NCI-H345 (cell line): Measurements from ENCODE around the gene ZIC4.

Experiments used
- DNase-seq: peaks from one replicate; lab custom pipeline; 2025; lab: John Stamatoyannopoulos, UW

Gene ZIC4

DNA sequence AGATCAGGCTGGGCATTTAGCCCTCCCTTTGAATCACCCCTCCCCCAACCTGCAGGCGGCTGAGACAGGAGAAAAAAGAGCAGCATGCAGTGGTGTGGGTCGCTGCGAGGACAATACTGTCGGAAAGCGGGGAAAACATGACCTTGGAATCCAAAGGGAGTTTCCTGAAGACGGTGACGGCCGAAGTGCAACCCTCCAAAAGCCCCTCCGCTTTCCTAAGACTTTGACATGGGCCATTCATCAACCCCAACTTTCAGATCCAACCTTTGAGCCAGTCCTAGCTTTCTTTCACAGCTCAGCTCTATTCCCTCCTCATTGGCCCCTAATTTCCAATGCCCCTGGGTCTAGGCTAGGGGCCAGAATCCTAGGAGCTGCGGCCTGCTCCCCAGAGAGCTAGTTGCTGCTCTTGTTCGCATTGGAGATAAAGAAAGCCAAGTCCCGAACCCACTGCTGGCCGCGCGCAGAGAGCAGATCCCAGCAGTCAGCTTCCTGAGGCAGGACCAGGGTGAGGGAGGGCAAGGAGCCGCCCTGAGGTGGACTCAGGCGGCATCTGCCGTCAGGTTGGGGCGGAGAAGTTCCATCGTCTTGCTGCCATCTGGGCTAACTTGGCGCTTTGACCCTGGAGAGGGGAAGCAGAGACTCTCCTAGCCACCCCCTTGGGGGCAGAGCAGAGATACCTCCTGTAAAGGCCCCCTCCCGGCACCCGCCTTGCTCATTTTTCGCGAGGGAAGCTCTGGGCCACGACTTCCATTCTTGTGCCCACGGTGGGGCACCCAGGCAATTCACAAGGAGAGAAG, 914 bp downstream of the ZIC4 start:
- DNase-seq, result no peak

DNA sequence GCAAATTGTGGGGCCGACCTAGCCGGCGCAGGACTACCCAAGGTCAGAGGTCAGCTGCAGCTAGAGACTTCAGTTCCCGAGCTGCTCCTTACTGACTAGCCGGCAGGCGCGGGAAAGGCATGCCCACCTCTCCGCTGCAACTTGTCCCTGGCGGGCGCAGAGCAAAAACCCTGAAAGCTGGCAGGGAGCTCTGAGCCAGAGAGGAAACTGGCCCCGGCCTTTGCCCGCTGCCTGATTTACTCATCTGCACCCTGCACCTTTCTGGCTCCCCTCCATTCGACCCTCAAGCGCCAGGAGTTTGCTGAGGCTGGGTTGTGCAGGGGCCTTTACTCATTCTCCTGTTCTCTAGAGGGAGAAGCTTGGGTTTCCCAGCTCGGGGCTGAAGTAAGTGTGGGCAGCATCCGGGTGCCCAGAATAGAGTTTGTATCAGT, 1.5 kb downstream of the ZIC4 start:
- no peak for DNase-seq

DNA sequence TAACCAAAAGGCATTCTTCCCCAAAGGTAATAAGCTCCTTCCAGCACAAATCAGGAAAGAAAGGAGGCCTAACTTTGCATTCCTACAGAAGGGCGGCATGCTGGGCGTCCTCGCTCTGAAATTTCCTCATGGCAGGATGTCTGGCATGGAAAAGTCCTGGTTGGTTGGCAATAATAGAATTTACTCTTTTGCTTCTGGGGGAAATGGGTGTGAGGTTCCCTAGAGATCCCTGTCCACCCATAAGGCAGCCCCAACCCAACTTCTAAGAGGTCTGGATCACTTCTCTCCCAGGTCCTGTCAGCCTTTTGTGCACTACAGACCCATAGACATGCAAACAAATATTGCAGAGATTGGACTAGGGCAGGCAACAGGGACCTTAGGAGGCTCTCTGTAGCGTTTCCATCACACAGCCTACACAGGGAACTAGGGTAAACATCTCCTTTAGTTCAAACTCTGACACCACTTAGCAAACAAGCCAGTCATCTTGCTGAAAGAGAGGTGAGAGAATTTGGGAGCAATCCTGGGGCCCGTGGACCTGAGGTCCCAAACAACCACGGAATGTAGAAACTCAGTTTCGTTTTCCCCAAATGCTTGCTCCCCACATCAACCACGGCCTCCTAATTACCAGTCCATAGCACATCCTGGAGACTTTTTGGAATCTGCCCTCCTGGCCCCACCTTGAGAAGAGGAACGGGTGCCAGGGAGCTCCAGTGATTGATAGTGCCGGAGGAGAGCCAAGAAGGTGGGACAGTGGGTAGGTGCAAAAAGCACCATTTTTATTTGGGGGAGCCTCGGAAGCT, 2.1 kb downstream of the ZIC4 start:
- DNase-seq, result no peak

DNA sequence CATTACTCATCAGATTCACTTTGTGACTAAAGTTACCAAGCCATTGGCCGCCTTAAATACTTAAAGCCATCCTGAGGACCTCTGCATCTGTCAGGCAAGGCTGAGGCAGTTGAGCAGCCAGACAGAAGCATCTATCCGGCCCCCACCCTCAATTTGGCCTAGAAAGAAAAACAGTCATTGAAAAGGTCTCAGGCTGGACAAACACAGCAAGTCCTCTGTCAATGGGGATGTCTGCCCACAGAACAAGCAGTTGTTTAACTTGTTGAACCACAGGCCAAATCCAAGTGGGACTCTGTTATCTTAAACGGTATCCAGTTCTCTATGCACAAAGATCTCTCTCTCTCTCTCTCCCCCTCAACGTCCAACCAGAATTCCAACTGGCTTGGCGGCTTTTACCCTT, 2.8 kb downstream of the ZIC4 start:
- no peak for DNase-seq

DNA sequence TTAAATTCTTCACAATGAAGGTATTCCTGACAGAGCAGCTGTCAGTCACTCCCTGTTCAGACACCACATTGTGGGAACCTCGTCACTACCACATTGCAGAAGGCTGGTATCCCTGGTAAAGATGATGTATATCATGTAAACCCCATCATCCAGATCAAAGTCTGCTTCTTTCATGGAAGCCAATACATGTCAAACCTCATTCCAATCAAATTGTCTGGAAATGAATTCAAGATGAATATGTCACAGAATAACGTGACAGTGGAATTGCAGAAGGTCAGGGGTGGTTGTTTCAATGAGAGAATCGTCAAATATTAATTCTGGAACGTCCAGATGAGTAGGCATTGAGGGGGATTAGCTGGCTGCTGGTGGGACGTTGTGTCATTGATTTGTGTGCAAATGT, 4.2 kb downstream of the ZIC4 start:
- DNase-seq, result no peak

DNA sequence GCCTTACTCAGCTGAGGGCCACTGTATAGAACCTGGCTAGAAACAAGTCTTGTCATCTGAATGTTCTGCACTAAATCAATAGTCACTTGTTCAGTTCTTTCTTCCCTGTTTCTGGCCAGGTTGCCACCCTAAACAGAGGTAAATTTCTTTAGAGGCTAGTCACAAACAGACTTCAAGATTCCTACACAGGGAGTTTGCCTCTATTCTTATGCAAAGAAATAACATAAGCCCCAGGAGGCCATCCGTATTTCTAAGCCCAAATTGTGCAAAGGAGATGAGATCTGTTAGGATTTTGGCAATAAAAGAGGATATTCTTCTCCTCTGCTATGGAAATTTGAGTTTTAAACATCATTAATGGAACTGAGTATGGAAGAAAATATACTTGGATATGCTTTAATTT, 4.9 kb downstream of the ZIC4 start:
- no peak for DNase-seq

DNA sequence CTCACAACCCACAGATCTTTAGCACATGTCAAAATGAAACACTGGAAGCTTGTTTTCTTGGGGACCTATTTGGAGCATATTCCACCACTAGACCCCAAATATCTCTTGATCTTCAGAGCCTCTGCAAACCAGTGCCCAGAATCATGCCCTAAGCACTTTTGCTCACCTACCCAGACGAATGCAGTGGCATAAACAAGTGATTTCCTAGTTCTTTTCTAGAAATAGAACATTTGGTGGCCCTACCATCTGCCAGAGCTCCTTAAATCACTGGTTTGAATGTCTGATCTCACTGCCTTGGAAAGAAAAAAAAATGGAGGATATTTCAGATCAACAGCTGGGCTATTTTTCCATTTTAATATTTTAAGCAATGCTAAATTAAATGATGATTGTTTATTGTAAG, 5.3 kb downstream of the ZIC4 start:
- no peak for DNase-seq

DNA sequence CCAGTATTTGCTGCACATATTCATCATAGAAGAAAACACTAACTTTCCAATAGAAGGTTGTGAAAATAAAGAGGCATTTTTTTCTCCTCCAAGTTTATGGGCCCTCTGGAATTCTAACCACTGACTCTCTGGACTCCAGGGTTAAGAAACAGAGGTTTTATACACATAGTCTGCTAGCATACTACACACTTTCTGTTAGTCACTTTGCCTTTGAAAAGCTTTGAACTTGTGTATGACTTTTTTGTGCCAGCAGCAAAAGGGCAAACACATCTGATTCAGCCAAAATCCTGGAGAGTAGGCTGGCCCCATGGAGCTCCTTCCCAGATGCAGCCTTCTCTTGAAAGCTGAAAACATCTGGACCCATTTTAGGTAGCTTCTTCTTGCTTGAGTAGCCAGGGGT, 6.2 kb downstream of the ZIC4 start:
- no peak for DNase-seq

DNA sequence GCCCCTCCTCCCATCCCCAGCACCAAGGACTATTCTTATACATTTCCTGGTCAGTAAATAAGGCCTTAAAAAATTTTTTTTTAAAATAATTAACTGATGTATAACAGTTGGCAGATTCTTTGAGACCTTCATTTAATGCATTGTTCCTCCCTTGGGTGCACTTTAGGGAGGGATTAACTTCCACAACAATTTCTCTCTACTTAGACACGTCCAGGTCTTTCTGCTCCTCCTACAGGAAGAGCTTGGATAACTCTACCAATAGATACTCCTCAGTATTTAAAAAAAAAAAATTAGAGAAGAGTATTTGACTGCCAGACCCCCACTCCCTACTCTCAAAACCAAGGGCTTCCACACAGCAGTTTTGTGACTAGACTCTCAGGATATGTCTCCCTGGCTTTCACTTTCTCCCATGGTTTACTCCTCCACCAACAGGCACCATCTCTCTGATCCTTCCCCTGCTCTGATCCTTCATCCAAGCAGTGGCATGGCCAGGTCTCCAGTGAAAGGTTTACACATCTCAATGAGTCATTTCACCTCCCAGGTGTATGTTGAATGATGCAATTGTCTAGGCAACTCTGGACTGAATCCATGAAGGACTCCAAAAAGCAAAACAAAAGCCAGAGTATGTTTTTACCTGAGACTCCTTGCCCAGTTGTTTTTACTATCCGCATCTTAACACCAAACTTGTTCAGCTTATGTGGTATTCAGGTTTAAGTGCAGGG, 7.4 kb downstream of the ZIC4 start:
- no peak for DNase-seq

DNA sequence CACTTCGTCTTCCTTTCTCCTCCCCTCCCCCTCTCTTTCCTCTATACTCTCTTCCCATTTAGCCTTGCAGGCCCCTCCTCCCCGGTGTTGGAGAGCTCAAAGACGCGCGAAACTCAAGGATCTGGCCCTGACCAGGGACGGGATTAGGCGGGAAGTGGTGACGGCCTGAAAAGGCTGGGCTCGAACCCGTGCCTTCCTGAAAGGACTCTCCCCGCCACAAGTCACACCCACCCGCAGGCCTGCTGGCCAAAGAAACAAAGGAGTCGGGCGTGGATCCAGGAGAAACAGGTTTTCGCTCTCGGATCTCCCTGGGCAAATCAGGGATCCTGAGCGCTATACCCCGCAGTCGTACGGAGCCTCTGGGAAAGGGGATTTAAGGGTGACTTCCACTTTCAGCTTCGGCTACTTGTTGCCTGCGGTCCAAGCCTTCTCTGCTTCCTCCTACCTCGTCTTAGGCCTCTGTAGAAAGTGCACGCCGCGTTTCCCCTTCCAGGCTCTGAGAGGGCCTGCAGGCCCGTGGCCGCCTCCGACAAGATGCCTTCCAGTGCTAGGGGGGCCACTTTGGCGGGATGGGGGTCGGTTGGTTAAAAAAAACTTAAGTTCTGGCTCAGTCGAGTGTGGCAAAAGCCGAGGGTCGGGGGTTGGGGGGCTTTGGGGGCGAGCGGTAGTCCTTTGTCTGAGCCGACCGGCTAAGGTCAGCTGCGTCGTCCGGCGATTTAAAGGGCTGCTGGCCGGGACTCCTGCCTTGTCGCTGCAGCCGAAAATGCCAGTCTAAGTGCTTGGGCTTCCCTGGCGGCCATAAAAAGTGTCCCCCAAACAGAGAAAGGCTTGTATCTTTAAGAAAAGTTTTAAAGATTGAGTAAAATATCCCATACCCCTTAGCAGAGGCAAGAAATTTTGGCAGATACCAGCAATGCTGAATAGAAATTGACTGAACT, 8.2 kb downstream of the ZIC4 start:
- no peak for DNase-seq

DNA sequence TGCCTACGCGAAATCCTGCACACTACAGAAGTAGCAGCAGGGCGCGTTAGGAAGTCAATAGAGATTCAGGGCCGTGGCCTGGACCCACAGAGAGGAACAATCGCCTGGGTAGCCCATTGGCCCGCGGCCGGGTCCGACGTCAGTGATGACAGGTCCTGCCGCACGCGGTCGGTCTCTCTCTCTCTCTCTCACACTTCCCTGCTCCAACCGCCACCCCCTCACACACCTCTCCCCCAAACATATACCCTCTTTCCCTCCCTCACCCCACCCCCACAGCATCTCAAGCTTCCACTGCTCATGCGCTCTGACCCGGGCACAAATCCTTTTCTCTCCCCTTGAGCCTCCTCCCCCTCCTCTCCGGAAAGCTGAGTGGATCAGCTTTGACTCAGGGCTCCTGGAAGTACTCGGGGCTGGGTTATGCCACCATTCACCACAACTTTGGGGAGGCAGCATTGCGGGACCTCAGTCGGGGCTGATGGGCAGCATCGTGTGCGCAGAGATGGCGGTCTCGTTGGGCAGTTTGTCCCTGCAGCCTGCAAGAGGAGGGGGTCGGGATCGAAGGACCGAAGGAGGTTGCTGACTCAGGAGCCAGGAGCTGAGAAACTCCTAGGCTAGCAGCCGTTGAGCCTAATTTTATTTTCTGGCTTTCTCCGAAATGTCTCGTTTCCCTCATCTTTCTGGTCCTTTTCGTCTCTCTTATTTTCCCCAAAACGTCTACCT, 9.0 kb downstream of the ZIC4 start:
- DNase-seq, result no peak

DNA sequence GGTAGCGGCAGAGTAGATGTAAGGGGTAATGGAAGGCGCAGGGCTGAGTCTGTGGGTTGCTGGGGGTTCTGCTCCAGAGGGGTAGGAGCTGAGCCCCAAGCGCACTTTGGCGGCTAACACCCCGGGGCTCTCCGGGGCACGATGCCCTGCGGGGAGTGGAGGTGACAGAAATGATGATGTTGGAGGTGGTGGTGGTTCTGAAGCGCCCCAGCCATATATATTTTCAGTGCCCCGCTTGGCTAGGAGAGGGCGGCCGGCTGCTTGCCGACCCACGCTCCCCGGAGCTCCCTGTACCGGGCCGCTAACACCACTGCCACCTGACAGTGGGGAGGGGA, 9.7 kb downstream of the ZIC4 start:
- no peak for DNase-seq

DNA sequence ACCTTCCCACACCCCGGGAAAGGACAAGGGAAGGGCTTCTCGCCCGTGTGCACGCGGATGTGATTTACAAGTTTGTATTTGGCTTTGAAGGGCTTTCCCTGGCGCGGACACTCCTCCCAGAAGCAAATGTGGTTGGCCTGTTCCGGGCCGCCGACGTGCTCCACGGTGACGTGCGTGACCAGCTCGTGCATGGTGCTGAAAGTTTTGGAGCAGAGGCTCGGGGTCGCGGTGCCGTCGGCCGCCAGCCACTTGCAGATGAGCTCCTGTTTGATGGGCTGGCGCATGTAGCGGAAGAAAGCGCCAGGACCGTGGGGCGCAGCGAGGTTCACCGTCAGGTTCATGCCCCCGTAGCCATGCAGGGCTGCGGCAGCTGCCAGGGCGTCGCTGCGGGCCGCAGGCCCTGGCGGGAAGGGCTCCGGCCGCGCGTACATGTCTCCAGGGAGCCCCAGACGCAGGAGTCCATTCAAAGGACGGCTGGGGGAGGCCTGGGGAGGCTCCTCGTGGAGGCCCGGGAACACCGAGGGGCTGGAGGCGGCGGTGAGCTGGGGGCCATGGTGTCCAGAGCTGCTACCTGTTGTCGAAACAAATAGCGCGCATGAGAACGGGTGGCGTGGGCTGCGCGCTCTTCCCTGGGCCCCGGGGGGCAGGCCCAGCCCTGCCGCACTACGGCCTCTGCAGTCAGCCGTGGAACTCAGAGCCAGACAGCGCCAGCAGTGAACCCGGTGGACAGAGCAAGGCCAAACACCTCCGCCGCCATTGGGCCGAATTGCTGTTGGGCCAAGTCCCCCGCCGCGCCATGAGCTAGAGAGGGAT, 10.2 kb downstream of the ZIC4 start:
- DNase-seq, result no peak

DNA sequence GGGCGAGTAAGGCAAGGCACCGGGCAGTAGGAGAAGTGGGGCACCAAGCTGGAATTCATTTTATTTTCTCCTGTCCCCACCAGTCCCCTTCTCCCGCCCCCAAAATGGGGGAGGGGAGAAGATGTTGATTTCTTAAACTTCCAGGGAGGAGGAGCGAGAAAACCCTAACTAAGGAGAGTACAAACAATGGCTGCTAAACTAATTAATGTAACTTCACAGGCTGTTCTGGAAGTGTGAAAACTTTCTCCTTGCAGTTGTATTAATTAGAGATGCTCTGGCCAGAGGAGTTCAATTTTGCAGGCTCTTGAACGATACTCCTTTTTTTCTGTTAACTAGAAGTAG, 11.5 kb downstream of the ZIC4 start:
- DNase-seq, result no peak

DNA sequence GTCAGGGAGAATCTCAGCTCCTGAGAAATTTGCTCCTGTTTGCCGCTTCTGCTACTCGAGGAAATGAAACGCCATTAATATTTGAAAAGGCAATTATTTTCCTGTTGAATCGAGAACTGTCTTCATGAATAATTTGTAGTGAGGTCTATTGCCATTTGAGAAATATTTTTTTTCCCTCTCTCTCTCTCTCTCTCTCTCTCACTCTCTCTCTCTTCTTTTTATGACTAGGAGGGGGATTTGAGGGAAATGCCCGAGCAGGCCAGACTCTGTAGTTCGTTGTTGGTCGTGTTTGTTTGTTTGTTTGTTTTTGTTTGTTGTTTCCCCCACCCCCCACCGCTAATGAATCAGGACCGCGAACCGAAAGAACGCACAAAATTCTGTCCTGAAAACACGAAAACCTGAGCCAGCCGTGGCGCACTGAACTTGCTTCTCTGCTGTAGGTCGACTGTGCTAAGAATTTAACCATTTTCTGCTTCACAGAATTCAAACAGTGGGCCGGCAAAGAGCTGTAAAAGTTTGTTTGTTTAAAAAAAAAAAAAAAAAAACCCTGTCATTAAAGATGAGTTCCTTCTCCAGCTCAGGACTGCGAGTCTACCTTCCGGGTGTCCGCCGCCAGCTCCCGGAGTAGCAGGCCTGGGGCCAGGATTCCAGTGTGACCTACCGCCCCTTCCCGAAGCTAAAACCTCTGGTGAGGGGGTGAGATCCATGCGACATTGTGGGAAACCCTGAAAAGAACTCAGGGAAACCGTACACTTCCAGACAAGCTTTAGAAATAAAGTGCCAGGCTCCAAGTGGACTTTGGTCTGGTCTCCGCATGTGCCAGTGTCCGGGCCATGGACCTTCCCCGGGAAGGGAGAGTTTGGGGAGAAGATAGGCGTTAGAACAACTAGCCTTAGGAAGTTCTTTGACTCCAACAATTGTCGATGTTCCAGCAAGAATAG, 12.1 kb downstream of the ZIC4 start:
- no peak for DNase-seq

DNA sequence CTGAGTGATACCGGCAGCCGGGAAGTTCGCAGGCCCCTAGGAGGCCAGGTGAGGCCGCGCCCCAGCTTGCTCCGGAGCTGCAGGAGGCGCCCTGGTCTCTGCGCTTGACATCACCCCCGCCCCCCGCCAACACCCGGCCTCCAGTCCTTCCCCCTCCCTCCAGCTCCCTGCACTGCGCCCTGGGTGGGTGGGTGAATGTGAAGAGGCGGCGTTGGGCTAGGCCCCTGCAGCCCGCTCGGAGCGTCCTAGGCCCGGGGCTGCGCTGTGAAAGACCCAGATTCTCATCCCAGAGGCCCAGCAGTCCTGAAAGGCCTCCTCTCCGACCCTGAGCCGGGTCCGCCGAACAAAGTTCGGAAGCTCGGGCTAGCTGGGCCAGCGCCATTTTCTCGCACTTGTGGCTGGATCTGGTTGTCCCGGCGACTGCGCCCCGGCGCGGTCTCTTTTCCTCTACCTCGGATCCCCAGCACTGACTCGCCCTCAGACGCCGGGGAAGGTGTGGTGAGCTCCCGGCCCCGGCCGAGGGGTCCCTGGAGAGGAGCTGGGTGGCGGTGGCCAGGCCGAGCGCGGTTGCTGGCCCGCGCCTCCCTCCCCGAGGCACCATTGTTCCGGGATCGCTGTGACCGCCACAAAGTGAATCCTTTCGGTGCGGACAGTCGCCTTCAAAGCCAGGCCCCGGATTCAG, 12.9 kb downstream of the ZIC4 start:
- DNase-seq, result no peak

DNA sequence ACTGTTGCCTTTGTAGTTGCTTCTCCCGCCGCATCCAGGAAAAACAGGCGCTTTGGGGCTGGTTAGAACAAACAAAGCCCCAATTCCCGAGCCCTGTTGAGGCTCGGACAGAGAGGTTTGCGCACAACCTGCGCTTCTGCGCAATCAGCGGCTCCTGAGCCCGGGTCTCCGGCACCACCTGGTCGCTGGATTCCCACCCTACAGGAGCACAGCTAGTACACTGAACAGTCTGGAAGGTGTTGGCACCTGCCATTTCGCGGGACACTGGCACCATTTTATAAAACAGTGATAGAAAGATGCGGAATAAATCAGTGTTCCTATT, 13.8 kb downstream of the ZIC4 start:
- no peak for DNase-seq

DNA sequence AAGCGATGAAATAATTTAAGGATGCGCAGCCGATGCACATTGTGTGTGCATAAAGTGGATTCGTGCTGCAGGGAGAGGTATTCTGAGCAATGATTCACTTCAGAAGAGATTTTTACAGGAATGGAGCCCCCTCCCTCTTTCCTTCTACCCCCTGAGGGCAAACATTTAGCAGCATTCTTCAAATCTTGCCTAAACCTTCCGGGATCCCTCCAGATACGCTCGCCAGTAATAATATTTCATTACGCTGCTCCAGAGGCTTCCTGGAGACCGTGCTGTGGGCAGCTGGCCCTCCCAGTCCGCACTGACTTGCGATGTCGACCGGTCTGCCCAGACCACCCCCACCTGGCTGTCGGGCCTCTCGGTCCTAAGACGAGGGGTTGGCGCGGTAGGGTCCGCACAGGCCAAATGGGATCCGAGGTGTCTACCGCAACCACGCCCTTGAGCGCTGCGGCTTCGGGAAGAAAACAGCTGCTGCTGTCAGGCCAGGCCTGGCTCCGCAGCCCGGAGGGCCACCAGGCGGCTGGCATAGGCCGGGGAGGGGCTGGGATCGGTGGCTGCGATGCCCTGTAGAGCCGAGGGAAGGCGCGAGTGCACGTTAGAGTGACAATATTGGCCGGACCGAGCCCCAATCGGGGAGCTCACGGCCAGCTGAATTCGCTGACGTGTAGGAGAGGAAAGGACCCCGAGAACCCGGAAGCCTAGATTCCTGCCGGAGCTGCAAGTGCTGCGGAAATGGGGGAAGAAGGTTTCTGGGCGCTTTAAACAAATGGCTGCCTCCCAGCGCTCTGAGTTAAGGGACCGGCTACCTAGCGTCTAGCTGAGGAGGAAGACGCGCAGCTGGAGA, 14.3 kb downstream of the ZIC4 start:
- DNase-seq, result no peak
